B cell (primary cell): ENCODE measurements around the gene CACHD1.

Experiments
- CTCF ChIP-seq: fragments of 200-600 bp; IDR thresholded peaks from one replicate; pipeline ENCODE4 v1.8.0; 2022; ENCODE audit warnings: antibody characterized with exemption, mild to moderate bottlenecking
- EZH2 ChIP-seq: IDR thresholded peaks from 2 replicates; pipeline ENCODE4 v1.6.1; 2012; ENCODE audit warnings: borderline replicate concordance, low read depth, mild to moderate bottlenecking, moderate library complexity, low read length; ENCODE audit not compliant: insufficient read depth, poor library complexity, severe bottlenecking

- TF ChIP-seq CTCF (no peak), EZH2 (no peak)
These were observed 12.2 kb downstream of the CACHD1 start for GRCh38 chr1:64482128-64482527.
